SU-DHL-6 (cell line): ENCODE results near the gene MAST2.

Experiments used
- CTCF ChIP-seq: fragments of 200-600 bp; sonication (generic); IDR thresholded peaks from one replicate; pipeline ENCODE4 v1.5.1; 2017; ENCODE audit warnings: antibody characterized with exemption, mild to moderate bottlenecking, low read length, moderate library complexity; ENCODE audit not compliant: insufficient read depth, poor library complexity, severe bottlenecking
- EZH2phosphoT487 ChIP-seq: fragments of 200-600 bp; sonication (generic), shearing (Covaris generic); conservative IDR thresholded peaks from 2 replicates; pipeline ENCODE4 v1.6.1; 2018; ENCODE audit warnings: mild to moderate bottlenecking, antibody characterized with exemption, low read length, moderate library complexity, mixed read lengths

- TF ChIP-seq CTCF (no peak), EZH2phosphoT487 (no peak)
Observed at GRCh38 chr1:46053734-46054133, 250.3 kb downstream of the MAST2 start.
